Measurements from ENCODE around the gene LRRC25. TPM values are rescaled to one million over a fixed set of nuclear protein-coding genes. Genes with fewer than 3 reads are reported as not detected.
"Not testable (repeated sequence)": the region's sequence is repeated elsewhere in the genome, so short reads cannot be mapped to it uniquely, and the experiment has no call there.

The LRRC25 gene
- total RNA-seq, 1 donor from 2014 or later = 3.6 TPM

DNA sequence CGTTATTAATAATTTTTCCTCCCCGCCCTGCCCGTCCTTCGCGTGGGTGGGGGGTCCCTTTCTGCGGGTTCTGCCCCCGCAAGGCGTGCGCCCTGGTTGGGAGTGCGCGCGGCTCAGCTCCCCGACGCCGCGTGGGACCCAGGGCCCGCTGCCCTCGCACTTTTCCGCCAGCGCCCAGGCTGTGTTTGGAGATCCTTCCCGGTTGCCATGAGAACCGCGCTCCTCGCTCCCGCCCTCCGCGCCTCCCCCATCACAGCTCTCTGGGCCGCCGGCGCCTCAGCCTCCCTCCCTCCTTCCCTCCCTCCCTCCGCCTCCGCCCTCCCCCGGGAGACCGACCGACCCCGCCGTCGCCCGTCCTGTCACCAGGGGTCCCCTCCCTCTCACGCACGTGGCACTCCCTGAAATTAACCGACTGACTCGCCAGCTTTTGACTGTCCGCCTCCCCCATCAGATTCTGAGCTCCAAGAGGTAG, 19.4 kb upstream of the LRRC25 start:
- DNase-seq (peak; percentile 95), ATAC-seq (ENCODE audit: poor library complexity) (peak; percentile 64)
- intact Hi-C loops (cut with DNase I) = no loop called here

DNA sequence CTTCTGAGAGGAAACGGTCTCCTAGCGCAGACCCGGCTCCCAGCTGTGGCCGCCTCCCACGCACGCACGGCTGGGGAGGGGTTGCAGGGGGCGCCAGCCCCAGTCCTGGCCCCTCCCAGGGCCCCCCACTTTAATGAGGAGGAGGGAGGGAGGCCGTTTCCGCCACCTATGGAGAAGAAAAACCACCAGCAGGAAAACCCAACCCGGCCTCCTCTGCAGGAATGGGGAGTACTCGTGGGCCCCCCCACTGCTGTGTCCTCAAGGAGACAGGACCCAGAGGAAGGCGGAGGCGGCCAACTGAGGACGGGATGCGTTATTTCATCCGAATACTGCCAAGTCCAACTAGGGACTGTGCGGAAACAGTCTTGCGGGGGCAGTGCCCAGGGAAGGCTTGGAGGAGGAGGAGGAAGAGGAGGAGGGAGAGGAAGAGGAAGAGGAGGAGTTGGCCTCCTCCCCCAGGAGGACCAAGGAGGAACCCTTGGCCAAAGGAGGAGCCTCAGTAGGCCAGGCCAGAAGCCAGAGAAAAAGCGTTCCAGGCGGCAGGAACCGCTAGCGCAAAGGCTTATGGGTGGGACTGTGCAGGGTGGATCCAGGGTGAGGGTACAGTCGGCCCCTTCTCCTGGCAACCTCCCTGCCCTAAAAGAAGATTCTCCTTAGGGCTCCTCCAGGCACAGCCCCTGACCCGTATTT, 17.9 kb upstream of the LRRC25 start:
- intact Hi-C loops (cut with DNase I) = no loop called here
- peak; percentile 83 for DNase-seq
- ATAC-seq (ENCODE audit: poor library complexity) = peak; percentile 27

DNA sequence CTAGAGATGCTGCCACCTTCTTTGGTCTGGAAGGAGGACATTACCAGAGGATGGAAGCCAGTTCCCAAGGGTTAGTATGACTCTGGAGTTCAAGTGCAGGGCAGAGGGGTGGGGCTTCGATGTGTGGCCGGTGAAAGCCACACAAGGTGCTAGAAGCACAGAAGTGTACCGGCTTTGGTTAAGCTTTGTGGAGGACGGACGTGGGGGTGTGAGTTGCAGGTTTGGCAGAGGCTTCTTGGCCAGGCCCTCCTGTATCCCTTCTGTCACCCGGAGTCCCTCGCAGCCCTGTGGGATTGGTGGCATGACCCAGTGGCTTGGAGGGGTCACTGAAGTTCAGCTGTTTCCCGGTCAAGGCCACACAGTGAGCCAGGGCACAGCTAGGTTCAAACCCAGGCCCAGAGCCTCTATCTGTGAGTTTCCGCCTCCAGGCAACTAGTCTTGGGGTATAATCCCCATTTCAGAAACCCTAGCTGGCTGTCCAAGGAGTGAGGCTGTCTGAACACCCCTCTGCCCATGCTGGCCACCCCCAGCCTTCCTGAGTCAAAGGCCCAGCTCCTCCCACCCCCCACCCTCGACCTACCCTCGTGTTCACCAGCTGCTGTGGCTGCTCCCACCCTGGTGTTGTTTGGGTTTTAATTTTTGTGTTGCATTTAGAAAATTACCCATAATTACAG, 17.2 kb upstream of the LRRC25 start:
- DNase-seq (peak; percentile 60), ATAC-seq (ENCODE audit: poor library complexity) (no peak)
- intact Hi-C loops (cut with DNase I) = loop anchor here (5.0 kb wide), 3 partner anchors 67 to 207 kb away; no protein-coding TSS in a partner anchor

DNA sequence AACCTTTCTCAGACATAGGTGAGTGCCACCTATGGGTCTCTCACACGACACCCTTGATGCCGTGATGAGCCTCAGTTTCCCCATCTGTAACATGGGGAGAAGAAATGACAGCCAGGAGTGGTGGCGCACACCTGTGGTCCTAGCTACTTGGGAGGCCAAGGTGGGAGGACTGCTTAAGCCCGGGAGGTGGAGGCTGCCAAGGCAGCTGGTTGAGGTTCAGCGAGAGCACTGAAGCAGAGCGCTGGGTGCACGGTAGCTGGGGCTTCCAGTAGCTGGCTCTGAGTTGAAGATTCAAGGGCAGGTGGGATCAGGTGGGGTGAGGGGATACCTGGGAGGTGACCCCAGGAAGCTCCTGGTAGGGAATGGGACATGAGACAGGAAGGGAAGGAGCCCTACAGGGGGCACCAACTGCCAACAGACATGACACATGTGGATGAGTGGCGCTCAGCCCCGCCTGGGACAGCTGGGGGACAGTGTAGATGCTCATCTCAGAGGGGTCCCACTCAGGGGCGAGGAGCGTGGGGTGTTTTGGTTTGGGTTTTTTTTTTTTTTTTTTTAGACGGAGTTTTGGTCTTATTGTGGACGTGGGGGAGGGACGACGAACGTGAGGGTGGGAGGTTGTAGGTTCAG, 15.3 kb upstream of the LRRC25 start:
- no peak for ATAC-seq (ENCODE audit: poor library complexity)
- DNase-seq = no peak
- intact Hi-C loops (cut with DNase I) = loop anchor here (5.0 kb wide), 3 partner anchors 65 to 205 kb away; no protein-coding TSS in a partner anchor

DNA sequence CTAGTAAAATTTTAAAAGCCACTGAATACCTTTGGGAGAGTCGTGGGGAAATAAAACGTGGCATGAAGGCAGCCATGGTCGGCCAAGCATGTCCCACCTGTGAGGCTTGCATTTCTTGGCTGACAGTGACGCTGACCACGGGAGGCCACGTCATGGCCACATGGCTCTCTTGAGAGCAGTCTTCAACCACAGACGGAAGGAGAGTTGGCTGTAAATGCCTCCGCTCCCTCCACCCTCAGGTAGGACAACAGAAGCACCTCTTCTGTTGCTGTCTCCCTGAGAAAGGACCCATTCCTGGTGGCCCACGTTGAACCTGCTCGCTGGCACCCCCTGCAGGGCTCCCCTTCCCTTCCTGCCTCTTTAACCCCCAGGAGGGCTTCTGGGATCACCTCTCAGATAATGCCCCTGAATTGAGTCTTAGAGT, 10.6 kb upstream of the LRRC25 start:
- peak; percentile 57 for DNase-seq
- intact Hi-C loops (cut with DNase I) = no loop called here
- peak; percentile 34 for ATAC-seq (ENCODE audit: poor library complexity)

DNA sequence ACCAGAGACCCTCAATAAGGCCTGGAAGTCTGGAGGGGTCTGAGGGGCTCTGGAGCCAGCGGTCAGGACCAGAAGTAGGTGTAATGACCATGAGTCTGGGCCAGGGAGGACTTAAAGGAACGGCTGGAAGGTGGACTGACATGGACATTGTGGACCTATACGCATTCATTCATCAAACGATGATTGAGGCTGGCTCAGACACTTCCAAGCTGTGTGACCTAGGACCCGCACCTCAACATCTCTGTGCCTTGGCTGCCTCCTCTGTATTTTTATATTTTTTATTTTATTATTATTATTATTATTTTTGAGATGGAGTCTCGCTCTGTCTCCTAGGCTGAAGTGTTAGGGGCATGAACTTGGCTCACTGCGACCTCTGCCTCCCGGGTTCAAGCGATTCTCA, 9.3 kb upstream of the LRRC25 start:
- DNase-seq (no peak), ATAC-seq (ENCODE audit: poor library complexity) (no peak)
- intact Hi-C loops (cut with DNase I) = no loop called here

DNA sequence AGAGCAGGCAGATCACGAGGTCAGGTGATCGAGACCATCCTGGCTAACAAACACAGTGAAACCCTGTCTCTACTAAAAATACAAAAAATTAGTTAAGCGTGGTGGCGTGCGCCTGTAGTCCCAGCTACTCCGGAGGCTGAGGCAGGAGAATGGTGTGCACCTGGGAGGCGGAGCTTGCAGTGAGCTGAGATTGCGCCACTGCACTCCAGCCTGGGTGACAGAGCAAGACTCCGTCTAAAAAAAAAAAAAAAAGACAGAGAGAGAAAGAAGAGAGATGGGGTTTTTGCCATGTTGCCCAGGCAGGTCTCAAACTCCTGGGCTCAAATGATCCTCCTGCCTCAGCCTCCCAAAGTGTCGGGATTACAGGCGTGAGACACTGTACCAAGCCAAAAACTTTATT, 8.3 kb upstream of the LRRC25 start:
- DNase-seq; intact Hi-C loops (cut with DNase I); ATAC-seq (ENCODE audit: poor library complexity): not testable (repeated sequence)

DNA sequence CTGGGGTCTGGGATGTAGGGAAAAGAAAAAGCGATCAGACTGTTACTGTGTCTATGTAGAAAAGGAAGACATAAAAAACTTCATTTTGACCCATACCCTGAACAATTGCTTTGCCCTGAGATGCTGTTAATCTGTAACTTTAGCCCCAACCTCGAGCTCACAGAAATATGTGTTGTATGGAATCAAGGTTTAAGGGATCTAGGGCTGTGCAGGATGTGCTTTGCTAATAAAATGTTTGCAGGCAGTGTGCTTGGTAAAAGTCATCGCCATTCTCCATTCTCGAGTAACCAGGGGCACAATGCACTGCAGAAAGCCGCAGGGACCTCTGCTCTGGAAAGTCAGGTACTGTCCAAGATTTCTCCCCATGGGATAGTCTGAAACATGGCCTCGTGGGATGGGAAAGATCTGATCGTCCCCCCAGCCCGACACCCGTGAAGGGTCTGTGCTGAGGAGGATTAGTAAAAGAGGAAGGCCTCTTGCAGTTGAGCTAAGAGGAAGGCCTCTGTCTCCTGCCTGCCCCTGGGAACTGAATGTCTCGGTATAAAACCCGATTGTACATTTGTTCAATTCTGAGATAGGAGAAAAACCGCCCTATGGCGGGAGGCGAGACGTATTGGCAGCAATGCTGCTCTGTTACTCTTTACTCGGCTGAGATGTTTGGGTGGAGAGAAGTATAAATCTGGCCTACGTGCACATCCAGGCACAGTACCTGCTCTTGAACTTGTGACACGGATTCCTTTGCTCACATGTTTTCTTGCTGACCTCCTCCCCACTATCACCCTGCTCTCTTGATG, 5.2 kb upstream of the LRRC25 start:
- intact Hi-C loops (cut with DNase I); ATAC-seq (ENCODE audit: poor library complexity); DNase-seq: not testable (repeated sequence)

DNA sequence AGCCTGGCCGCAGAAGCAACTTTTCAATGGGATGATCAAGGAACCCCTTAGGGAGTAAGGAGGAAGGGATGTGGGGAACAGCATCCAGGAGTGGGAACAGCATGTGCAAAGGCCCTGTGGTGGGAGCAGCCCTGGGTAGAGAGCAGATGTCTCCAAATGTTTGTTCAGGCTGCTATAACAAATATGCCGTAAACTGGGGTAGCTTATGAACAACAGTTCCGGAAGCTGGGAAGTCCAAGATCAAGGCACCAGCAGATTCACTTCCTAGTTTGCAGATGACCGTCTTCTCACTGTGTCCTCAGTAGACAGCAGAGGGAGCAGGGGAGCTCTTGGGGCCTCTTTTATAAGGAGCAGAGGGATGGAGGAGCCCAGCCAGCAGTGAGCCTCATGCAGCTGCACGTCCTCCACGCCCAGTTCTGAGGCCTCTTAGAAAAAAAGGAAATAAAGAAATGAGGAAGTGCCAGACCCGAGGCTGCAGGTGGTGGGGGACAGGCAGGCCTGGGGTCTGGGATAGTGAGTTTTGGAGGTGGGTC, 4.2 kb upstream of the LRRC25 start:
- intact Hi-C loops (cut with DNase I) = no loop called here

DNA sequence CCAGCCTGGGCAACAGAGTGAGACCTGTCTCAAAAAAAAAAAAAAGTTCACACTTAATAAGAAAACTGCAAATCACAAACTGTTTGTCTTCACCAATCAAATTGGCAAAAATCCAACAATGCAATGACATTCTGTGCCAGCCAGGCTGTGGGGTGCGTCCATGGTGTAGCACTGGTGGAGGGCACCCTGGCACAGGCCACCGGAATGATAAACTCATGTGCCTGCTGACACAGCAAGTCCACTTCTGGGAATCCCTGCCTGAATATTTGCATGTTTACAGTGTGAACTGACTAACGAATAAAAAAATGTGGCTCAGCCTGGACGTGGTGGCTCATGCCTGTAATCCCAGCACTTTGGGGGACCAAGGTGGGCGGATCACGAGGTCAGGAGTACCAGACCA, 1.6 kb upstream of the LRRC25 start:
- peak; percentile 73 for DNase-seq
- peak; percentile 52 for ATAC-seq (ENCODE audit: poor library complexity)
- intact Hi-C loops (cut with DNase I) = no loop called here

More for the DNA sequence above, 4.2 kb upstream of the LRRC25 start:
- DNase-seq = peak; percentile 82
- peak; percentile 76 for ATAC-seq (ENCODE audit: poor library complexity)

DNA sequence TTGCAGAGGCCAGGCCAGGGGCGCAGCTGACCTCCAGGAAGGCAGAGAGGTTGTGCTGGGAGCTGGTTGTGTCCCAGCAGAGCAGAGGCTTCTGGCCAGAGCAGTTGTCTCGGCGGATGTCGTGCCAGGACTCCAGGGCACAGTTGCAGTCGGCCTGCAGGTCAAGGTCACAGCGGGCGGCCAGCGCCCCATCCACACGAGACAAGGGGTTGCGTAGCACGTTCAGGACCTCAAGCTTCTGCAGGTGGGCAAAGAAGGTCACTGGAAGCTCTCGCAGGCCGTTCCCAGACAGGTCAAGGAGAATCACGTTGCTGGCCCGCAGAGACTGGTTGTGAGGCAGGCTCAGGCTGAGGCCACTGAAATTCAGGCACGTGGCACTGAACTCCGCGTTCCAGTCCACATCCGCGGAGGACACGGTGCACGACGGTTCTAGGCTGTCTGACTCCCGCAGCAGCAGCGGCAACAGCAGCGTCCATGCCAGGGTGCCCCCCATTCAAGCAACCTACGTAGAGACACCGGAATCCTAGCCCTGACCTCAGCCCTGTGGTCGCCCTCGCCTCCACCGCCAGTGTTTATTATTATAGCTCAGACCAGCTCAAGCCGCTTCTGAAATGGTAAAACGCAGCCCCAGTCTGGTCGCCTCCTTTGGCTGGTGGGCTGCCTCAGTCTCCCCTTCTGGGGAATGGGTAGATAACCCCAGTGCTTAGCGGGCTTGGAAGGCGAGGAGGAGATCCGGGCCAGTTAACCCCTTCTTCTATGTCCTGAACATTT, 766 bp downstream of the LRRC25 start:
- DNase-seq (peak; percentile 53), ATAC-seq (ENCODE audit: poor library complexity) (peak; percentile 29)
- intact Hi-C loops (cut with DNase I) = no loop called here

DNA sequence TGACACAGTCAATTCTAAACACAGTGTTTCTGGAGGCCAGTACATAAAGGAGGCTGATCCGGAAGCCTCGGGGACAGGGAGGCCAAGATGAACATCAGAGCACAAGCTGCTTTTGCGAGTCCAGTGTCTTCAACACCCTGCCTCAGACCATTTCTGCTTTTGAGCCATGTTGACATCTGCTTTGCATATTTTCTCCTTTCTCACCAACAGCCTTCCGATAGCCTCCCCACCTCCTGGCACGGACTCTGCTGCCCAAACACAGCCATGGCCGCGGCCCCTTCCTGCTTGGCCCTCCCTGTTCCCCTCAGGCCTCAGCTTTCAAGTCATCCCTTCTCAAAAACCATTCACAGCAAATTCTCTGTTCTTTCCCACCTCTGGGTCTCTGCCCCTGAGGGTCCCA, 3.6 kb downstream of the LRRC25 start:
- peak; percentile 81 for DNase-seq

DNA sequence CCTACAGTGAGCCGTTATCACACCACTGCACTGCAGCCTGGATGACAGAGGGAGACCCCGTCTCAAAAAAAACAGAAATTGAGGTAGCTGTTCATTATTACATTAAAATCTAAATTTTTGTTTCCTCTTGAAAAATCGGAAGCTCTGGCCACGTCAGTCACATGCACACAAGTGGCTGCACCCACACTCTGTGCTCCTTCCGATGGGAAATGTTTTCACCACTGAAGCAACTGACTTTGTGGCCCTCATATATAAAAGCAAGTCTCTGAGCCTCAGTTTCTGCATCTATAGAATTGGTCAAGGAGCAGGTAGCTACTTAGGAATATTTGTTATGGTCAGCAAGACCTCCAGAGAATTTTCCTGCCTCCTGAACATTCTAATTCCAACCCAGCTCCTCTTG, 4.5 kb downstream of the LRRC25 start:
- DNase-seq = no peak
- intact Hi-C loops (cut with DNase I) = loop anchor here (5.0 kb wide), 1 partner anchor 46 kb away; no protein-coding TSS in a partner anchor
- ATAC-seq (ENCODE audit: poor library complexity) = no peak

More for the DNA sequence above, 3.6 kb downstream of the LRRC25 start:
- peak; percentile 18 for ATAC-seq (ENCODE audit: poor library complexity)
- intact Hi-C loops (cut with DNase I) = loop anchor here (5.0 kb wide), 1 partner anchor 47 kb away; no protein-coding TSS in a partner anchor

DNA sequence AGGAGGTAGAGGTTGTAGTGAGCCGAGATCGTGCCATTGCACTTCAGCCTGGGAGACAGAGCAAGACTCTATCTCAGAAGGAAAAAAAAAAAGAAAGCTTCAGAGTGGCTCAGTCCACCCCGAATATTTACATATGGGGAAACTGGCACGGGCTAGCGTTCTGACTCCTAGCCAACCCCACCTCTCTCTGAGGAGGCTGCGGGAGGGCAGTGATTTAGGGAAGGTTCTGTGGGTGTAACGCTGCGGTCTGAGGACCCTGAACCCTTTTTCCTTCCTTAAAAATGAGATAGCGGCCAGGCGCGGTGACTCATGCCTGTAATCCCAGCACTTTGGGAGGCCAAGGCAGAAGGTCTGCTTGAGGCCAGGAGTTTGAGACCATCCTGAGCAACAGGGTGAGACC, 5.0 kb downstream of the LRRC25 start:
- peak; percentile 27 for ATAC-seq (ENCODE audit: poor library complexity)
- intact Hi-C loops (cut with DNase I) = loop anchor here (5.0 kb wide), 1 partner anchor 45 kb away; no protein-coding TSS in a partner anchor
- DNase-seq = peak; percentile 74

DNA sequence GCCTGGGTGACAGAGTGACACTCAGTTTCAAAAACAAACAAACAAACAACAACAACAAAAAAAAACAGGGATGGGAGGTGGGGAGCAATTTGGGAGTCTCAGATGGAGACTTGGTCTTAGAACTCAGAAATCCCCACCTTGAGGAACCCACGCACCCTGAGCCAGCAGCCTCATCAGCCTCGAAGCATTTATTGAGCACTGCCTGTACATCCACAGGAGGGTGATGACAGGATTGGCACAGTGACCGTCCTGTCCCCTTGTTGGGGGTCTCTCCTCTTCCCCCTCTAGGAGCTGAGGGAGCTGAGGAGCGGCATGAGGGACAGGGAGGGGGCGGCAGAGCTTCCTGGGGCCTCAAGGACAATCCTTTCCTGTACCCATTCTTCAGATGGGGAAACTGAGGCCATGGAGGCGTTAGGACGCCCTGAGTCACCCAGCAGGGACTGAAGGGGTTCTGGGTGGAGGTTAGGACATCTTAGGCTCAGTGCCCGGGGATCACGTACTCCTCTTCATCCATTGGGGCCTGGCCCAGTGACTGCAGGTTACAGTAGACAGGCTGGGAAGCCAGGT, 5.8 kb downstream of the LRRC25 start:
- intact Hi-C loops (cut with DNase I) = loop anchor here (5.0 kb wide), 1 partner anchor 44 kb away; no protein-coding TSS in a partner anchor
- no peak for ATAC-seq (ENCODE audit: poor library complexity)
- no peak for DNase-seq

DNA sequence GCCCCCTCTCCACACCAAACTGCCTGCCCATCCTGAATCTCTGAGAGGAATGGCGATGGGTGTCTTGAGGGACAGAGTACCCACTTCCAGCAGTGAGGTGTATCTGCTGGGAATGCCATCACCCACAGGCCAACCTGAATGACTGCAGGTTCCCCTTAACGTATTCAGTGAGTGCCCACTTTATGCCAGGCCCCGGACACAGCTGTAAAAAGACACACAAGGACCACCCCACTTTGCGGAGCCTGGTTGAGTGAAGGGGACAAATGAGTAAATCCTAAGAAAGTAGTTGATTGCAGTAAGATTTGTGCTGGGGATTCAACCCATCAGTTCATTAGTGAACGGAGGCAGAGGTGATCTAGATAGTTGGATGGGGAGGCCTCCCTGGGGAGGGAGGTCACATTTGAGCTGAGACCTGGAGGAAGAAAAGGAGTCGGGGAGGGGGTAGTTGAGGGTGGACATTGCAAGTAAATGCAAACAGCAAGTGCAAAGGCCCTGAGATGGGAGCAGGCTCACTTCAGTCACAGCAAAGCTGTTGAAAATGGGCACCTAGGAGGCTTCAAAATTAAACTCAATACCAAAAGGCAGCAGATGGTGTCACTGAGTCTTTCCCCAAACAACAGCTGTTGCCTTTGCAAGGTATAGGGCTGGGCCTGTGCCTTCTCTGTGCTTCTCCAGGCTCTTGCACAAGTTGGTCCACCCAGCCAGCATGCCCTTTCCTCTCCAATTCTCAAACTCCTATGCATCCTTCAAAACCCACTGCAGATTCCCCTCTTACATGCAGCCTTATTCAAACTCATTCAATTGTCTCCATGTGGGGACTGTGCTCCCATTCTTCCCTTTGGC, 7.1 kb downstream of the LRRC25 start:
- no peak for ATAC-seq (ENCODE audit: poor library complexity)
- intact Hi-C loops (cut with DNase I) = loop anchor here (5.0 kb wide), 1 partner anchor 43 kb away; no protein-coding TSS in a partner anchor
- no peak for DNase-seq
